WTC11 (cell line): ENCODE data around the gene MSX2. TPM values are rescaled to one million over a fixed set of nuclear protein-coding genes. Genes with fewer than 3 reads are reported as not detected.

ENCODE experiments used
- ATAC-seq: fragments of 200-7000 bp; cut with Tn5 transposase; 2 replicates; pipeline ENCODE4 v1.10.0; 2021; ENCODE audit warnings: mild to moderate bottlenecking, moderate library complexity
- CTCF ChIA-PET: fragments of 300-600 bp; sonication (Branson Sonifier 250); formaldehyde crosslinking; loops from one replicate; lab custom pipeline; 2021; ENCODE audit warnings: antibody characterized with exemption; lab: Charles Lee
- POLR2A ChIA-PET: fragments of 350-600 bp; sonication (Branson Sonifier 250); formaldehyde crosslinking; loops from one replicate; lab custom pipeline; 2021; ENCODE audit warnings: antibody characterized with exemption; lab: Charles Lee
- DNase-seq: peaks from one replicate; pipeline ENCODE4 v3.0.0; 2021; ENCODE audit warnings: low spot score
- H3K27ac Mint-ChIP-seq: 2 replicates; pipeline ENCODE4 v1.8.0; 2021; ENCODE audit warnings: mixed read lengths
- H3K27me3 Mint-ChIP-seq: 2 replicates; pipeline ENCODE4 v1.8.0; 2021; ENCODE audit warnings: low read depth, mild to moderate bottlenecking, moderate library complexity, mixed read lengths
- H3K36me3 Mint-ChIP-seq: 2 replicates; pipeline ENCODE4 v1.8.0; 2021; ENCODE audit warnings: mixed read lengths
- H3K4me1 Mint-ChIP-seq: 2 replicates; pipeline ENCODE4 v1.8.0; 2022; ENCODE audit warnings: mixed read lengths
- H3K4me3 Mint-ChIP-seq: 2 replicates; pipeline ENCODE4 v1.8.0; 2021; ENCODE audit warnings: mild to moderate bottlenecking, moderate library complexity, mixed read lengths
- H3K9me3 Mint-ChIP-seq: 2 replicates; pipeline ENCODE4 v1.8.0; 2021; ENCODE audit warnings: mixed read lengths
- ATF2 ChIP-seq: sonication (generic); formaldehyde crosslinking; IDR thresholded peaks from 2 replicates; pipeline ENCODE4 v1.8.1; 2022; ENCODE audit warnings: low read depth, missing genetic modification reagents, borderline replicate concordance
- ETV6 ChIP-seq: sonication (generic); formaldehyde crosslinking; IDR thresholded peaks from 2 replicates; pipeline ENCODE4 v1.8.1; 2022; ENCODE audit warnings: mild to moderate bottlenecking, missing genetic modification reagents
- FOXP1 ChIP-seq: sonication (generic); formaldehyde crosslinking; IDR thresholded peaks from 2 replicates; pipeline ENCODE4 v1.8.0; 2022; ENCODE audit warnings: missing genetic modification reagents, mild to moderate bottlenecking, moderate library complexity, borderline replicate concordance
- FOXP4 ChIP-seq: sonication (generic); formaldehyde crosslinking; IDR thresholded peaks from 2 replicates; pipeline ENCODE4 v1.8.0; 2022; ENCODE audit warnings: mild to moderate bottlenecking, missing genetic modification reagents
- GRHL2 ChIP-seq: fragments of 250-450 bp; sonication (Bioruptor Pico); IDR thresholded peaks from 2 replicates; pipeline ENCODE4 v1.8.0; 2022; ENCODE audit warnings: mild to moderate bottlenecking, moderate library complexity; ENCODE audit not compliant: insufficient replicate concordance, severe bottlenecking
- JUN ChIP-seq: sonication (generic); formaldehyde crosslinking; IDR thresholded peaks from 2 replicates; pipeline ENCODE4 v1.8.0; 2023; ENCODE audit warnings: mild to moderate bottlenecking, missing genetic modification reagents
- MXD4 ChIP-seq: fragments of 250-450 bp; sonication (Bioruptor Pico); IDR thresholded peaks from 2 replicates; pipeline ENCODE4 v1.8.0; 2021; ENCODE audit warnings: mild to moderate bottlenecking, moderate library complexity, borderline replicate concordance
- NFYB ChIP-seq: sonication (generic); formaldehyde crosslinking; conservative IDR thresholded peaks from 2 replicates; pipeline ENCODE4 v1.8.0; 2022; ENCODE audit warnings: low read depth, missing genetic modification reagents
- PRRX2 ChIP-seq: fragments of 250-450 bp; sonication (Bioruptor Pico); IDR thresholded peaks from 2 replicates; pipeline ENCODE4 v1.8.0; 2021; ENCODE audit warnings: mild to moderate bottlenecking
- RELA ChIP-seq: sonication (generic); formaldehyde crosslinking; IDR thresholded peaks from 2 replicates; pipeline ENCODE4 v1.8.1; 2022; ENCODE audit warnings: missing genetic modification reagents, mild to moderate bottlenecking, borderline replicate concordance
- SMAD4 ChIP-seq: sonication (generic); formaldehyde crosslinking; IDR thresholded peaks from 2 replicates; pipeline ENCODE4 v1.8.0; 2022; ENCODE audit warnings: mild to moderate bottlenecking, missing genetic modification reagents
- SP1 ChIP-seq: sonication (generic); formaldehyde crosslinking; conservative IDR thresholded peaks from 2 replicates; pipeline ENCODE4 v1.8.1; 2022; ENCODE audit warnings: missing genetic modification reagents
- STAT6 ChIP-seq: sonication (generic); formaldehyde crosslinking; conservative IDR thresholded peaks from 2 replicates; pipeline ENCODE4 v1.8.1; 2023; ENCODE audit warnings: mild to moderate bottlenecking, low read depth, missing genetic modification reagents, moderate library complexity
- TCF7 ChIP-seq: sonication (generic); formaldehyde crosslinking; IDR thresholded peaks from 2 replicates; pipeline ENCODE4 v1.8.0; 2022; ENCODE audit warnings: mild to moderate bottlenecking, low read depth, missing genetic modification reagents, moderate library complexity
- TEAD1 ChIP-seq: sonication (generic); formaldehyde crosslinking; IDR thresholded peaks from 2 replicates; pipeline ENCODE4 v1.8.0; 2022; ENCODE audit warnings: mild to moderate bottlenecking, missing genetic modification reagents
- TEAD4 ChIP-seq: sonication (generic); formaldehyde crosslinking; IDR thresholded peaks from 2 replicates; pipeline ENCODE4 v1.8.0; 2022; ENCODE audit warnings: mild to moderate bottlenecking, missing genetic modification reagents
- ZNF121 ChIP-seq: sonication (generic); formaldehyde crosslinking; IDR thresholded peaks from 2 replicates; pipeline ENCODE4 v1.8.0; 2023; ENCODE audit warnings: missing genetic modification reagents
- total RNA-seq: library from RNA; stranded (reverse); gene quantifications from 3 replicates; pipeline ENCODE4 v1.2.3, GENCODE V29; 2021
- TF ChIP-seq, protein P1 (sequence below): sonication (generic); formaldehyde crosslinking; IDR thresholded peaks from 2 replicates; pipeline ENCODE4 v1.8.1; 2022; ENCODE audit warnings: low read depth, mild to moderate bottlenecking, moderate library complexity, missing genetic modification reagents, borderline replicate concordance
- TF ChIP-seq, protein P2 (sequence below): sonication (generic); formaldehyde crosslinking; IDR thresholded peaks from 2 replicates; pipeline ENCODE4 v1.8.1; 2023; ENCODE audit warnings: mild to moderate bottlenecking, missing genetic modification reagents

The MSX2 gene
- total RNA-seq, 1 experiment from 2014 or later: 0.83 TPM

DNA sequence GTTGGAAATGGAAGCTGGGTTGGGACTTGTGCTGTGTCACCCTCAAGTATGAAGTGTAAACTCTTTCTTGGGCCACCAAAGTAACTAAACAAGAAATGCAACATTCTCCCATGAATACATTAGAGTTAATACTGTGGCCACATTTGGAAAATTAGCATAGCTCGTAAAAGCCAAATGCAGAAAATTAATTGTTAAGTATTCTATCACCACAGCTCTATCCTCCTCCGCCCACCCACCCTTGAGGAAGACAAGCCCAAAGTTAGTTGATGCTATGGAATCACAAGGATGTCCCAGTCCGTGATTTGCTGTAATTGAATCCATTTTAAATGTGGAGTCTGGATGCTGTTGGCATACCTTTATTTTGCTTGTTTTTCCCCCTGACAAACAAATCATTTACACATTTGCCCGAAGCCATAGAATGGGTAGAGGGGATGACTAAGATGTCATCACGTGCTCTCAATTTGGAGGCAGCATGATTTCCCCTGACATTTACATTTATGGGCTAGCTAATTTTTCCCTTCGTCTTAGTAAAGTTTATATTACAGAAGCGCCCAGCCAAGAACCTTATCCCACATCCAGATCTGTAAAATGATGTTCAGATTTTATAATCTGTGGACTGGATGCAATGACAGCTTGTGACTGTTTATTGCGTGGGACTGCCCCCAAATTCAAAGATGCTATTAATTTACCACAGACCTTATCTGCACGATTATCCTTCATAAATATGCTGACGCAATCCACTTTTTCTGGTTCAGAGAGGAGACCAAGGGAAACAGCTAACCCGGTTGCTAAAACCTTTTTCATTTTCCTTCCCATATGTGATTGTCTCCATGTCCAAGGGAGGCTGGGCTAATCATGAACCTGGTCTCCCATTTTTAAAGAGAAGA is 3.7 kb downstream of the MSX2 start:
- H3K27ac Mint-ChIP-seq: no peak overlapping the region
- POLR2A ChIA-PET: no interaction called here
- no peaks in the 10 kb centered on the region for H3K36me3 Mint-ChIP-seq
- H3K27me3 Mint-ChIP-seq: peaks cover 100% of the 10 kb centered on the region
- CTCF ChIA-PET: interaction anchor here (0.8 to 1.6 kb wide), 4 partner anchors 9 to 309 kb away, joined by 3 to 13 read pairs (median 4); no protein-coding TSS in a partner anchor
- H3K4me1 Mint-ChIP-seq: peaks cover 71% of the 10 kb centered on the region
- TF ChIP-seq NFYB: no peak
- TF ChIP-seq JUN: no peak
- no peak for TF ChIP-seq PRRX2
- TF ChIP-seq, protein P1, sequence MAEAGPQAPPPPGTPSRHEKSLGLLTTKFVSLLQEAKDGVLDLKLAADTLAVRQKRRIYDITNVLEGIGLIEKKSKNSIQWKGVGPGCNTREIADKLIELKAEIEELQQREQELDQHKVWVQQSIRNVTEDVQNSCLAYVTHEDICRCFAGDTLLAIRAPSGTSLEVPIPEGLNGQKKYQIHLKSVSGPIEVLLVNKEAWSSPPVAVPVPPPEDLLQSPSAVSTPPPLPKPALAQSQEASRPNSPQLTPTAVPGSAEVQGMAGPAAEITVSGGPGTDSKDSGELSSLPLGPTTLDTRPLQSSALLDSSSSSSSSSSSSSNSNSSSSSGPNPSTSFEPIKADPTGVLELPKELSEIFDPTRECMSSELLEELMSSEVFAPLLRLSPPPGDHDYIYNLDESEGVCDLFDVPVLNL (CRISPR knock-in tag): no peak
- TF ChIP-seq MXD4 (CRISPR knock-in tag): no peak
- TF ChIP-seq FOXP4 (CRISPR knock-in tag): no peak
- no peak for TF ChIP-seq ATF2 (CRISPR knock-in tag)
- TF ChIP-seq GRHL2 (CRISPR knock-in tag): no peak
- TF ChIP-seq, protein P2, sequence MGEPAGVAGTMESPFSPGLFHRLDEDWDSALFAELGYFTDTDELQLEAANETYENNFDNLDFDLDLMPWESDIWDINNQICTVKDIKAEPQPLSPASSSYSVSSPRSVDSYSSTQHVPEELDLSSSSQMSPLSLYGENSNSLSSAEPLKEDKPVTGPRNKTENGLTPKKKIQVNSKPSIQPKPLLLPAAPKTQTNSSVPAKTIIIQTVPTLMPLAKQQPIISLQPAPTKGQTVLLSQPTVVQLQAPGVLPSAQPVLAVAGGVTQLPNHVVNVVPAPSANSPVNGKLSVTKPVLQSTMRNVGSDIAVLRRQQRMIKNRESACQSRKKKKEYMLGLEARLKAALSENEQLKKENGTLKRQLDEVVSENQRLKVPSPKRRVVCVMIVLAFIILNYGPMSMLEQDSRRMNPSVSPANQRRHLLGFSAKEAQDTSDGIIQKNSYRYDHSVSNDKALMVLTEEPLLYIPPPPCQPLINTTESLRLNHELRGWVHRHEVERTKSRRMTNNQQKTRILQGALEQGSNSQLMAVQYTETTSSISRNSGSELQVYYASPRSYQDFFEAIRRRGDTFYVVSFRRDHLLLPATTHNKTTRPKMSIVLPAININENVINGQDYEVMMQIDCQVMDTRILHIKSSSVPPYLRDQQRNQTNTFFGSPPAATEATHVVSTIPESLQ (CRISPR knock-in tag): no peak
- TF ChIP-seq TCF7 (CRISPR knock-in tag): no peak
- TF ChIP-seq TEAD4: no peak
- no peak for TF ChIP-seq ETV6 (CRISPR knock-in tag)
- no peak for TF ChIP-seq FOXP1
- TF ChIP-seq RELA (CRISPR knock-in tag): no peak
- TF ChIP-seq TEAD1 (CRISPR knock-in tag): no peak
- TF ChIP-seq SP1 (CRISPR knock-in tag): no peak
- no peak for TF ChIP-seq ZNF121 (CRISPR knock-in tag)
- no peak for TF ChIP-seq SMAD4 (CRISPR knock-in tag)
- no peak for TF ChIP-seq STAT6 (CRISPR knock-in tag)
- TF ChIP-seq, all 79 proteins: peak for 0
- Mint-ChIP-seq H3K4me3 (no peak overlapping the region), H3K9me3 (no peaks in the 10 kb centered on the region)
- no peak for DNase-seq
- ATAC-seq: no peak
